ENCODE data around the gene EFNB2. TPM values are rescaled to one million over a fixed set of nuclear protein-coding genes. Genes with fewer than 3 reads are reported as not detected.

EFNB2 gene
- polyA plus RNA-seq, 3 donors: not detected

- Histone ChIP-seq H3K27me3 (ENCODE audit: control insufficient read depth in 2 of 2, insufficient read depth in 2 of 2, low read length in 2 of 2) (peaks cover 0 to 2% of the 10 kb centered on the region in 2 donors), H3K27ac (ENCODE audit: low read depth in 1 of 2, low read length in 2 of 2) (no peak overlapping the region), H2AFZ (ENCODE audit: insufficient read depth, low read depth, low read length, poor library complexity, severe bottlenecking) (no peak overlapping the region), H3K4me2 (replicated peaks; ENCODE audit: extremely low read depth, low read length, poor library complexity, severe bottlenecking) (no peak overlapping the region), H3K4me1 (ENCODE audit: control insufficient read depth in 1 of 2, insufficient read depth in 2 of 2, low read length in 2 of 2) (no peaks in the 10 kb centered on the region), H3K9me3 (replicated peaks in 1 of 2; ENCODE audit: control insufficient read depth in 1 of 2, insufficient read depth in 1 of 2, low read length in 2 of 2) (no peaks in the 10 kb centered on the region), H4K20me1 (ENCODE audit: insufficient read depth, low read length) (no peaks in the 10 kb centered on the region), H3K79me2 (ENCODE audit: insufficient read depth, low read length) (no peaks in the 10 kb centered on the region), H3K36me3 (replicated peaks in 1 of 2; ENCODE audit: control insufficient read depth in 1 of 2, insufficient read depth in 2 of 2, low read length in 2 of 2) (no peaks in the 10 kb centered on the region), H3K4me3 (replicated peaks in 1 of 3; ENCODE audit: low read depth in 2 of 3, low read length in 3 of 3) (no peak overlapping the region), H3K9ac (ENCODE audit: insufficient read depth, low read length, poor library complexity, severe bottlenecking) (no peak overlapping the region)
- WGBS (ENCODE audit: insufficient coverage): no CpG with 5 or more reads among the region's 2 CpGs
- no peak for DNase-seq
- H3K36me3 Mint-ChIP-seq: no peaks in the 10 kb centered on the region
- H3K4me3 Mint-ChIP-seq: no peak overlapping the region
- H3K9me3 Mint-ChIP-seq: peaks cover 0 to 6% (median 2%) of the 10 kb centered on the region in 7 donors
- peaks cover 0 to 4% (median 0%) of the 10 kb centered on the region in 3 donors for H3K27me3 Mint-ChIP-seq (ENCODE audit: low read depth in 3 of 3)
- no peak for TF ChIP-seq CTCF (IDR thresholded peaks at IDR 0.05)
- H3K4me1 Mint-ChIP-seq: no peaks in the 10 kb centered on the region
- no peak overlapping the region for H3K27ac Mint-ChIP-seq
- intact Hi-C loops (cut with micrococcal nuclease): no loop called here
Observed at GRCh38 chr13:106440866-106441265, 94.6 kb downstream of the EFNB2 start.

Other genes with a start within 250 kb of the EFNB2 start
- gene ARGLU1, start 32.5 kb upstream of the EFNB2 start, polyA plus RNA-seq: 100 to 1,000 TPM in 1 of 3 donors, 10 to 100 TPM in 2; 22.4 to 168 (median 27.2) TPM

Measured in CD14-positive monocyte (primary cell).